Activated CD4-positive, alpha-beta T cell treated with anti-CD3 and anti-CD28 coated beads for 36 hours (primary cell): ENCODE results near the gene DUXA. TPM values are rescaled to one million over a fixed set of nuclear protein-coding genes. Genes with fewer than 3 reads are reported as not detected.
"Not testable (repeated sequence)": the region's sequence is repeated elsewhere in the genome, so short reads cannot be mapped to it uniquely, and the experiment has no call there.

Source experiments
- ATAC-seq: fragments of 200-7000 bp; cut with Tn5 transposase; one replicate; pipeline ENCODE4 v1.10.0; 2021; ENCODE audit warnings: mild to moderate bottlenecking, moderate library complexity
- CTCF ChIA-PET: fragments of 350-600 bp; sonication (Branson Sonifier 250); formaldehyde crosslinking; loops from one replicate; lab custom pipeline; 2021; ENCODE audit warnings: antibody characterized with exemption; lab: Charles Lee
- POLR2A ChIA-PET: fragments of 350-600 bp; sonication (Branson Sonifier 250); formaldehyde crosslinking; loops from one replicate; lab custom pipeline; 2021; ENCODE audit warnings: antibody characterized with exemption, inconsistent platforms; lab: Charles Lee
- DNase-seq: peaks from one replicate; pipeline ENCODE4 v3.0.0-alpha.2; 2020
- H3K27ac Mint-ChIP-seq: one replicate; pipeline ENCODE4 v1.8.0; 2021; ENCODE audit warnings: mixed read lengths
- H3K27me3 Mint-ChIP-seq: one replicate; pipeline ENCODE4 v1.8.0; 2021; ENCODE audit warnings: mixed read lengths
- H3K36me3 Mint-ChIP-seq: one replicate; pipeline ENCODE4 v1.8.0; 2021; ENCODE audit warnings: low read depth, mixed read lengths
- H3K4me1 Mint-ChIP-seq: one replicate; pipeline ENCODE4 v1.8.0; 2021; ENCODE audit warnings: mixed read lengths
- H3K4me3 Mint-ChIP-seq: one replicate; pipeline ENCODE4 v1.8.0; 2021; ENCODE audit warnings: mild to moderate bottlenecking, moderate library complexity, mixed read lengths
- H3K9me3 Mint-ChIP-seq: one replicate; pipeline ENCODE4 v1.8.0; 2021; ENCODE audit warnings: low read depth, mixed read lengths
- intact Hi-C, 2 experiments: fragments of 100-400 bp; cut with DNase I in 1 of 2; cut with micrococcal nuclease in 1 of 2; formaldehyde crosslinking; loops; one replicate each; pipeline versions ENCODE4 v1.14.2 to v1.15.1; 2022 to 2024; cut with DNase I, micrococcal nuclease
- total RNA-seq, 2 experiments: library from RNA; stranded (reverse); gene quantifications; one replicate each; pipeline ENCODE4 v1.2.3, GENCODE V29; 2021

DUXA gene
- total RNA-seq, 2 experiments from 2014 or later: not detected

- DNase-seq: no peak
- ATAC-seq: no peak
- CTCF ChIA-PET: interaction anchor here (0.6 kb wide), 1 partner anchor 275 kb away, joined by 3 read pairs; no protein-coding TSS in a partner anchor
- POLR2A ChIA-PET: no interaction called here
- Mint-ChIP-seq H3K9me3 (peaks cover 18% of the 10 kb centered on the region), H3K27me3 (peaks cover 2% of the 10 kb centered on the region), H3K4me1 (no peaks in the 10 kb centered on the region), H3K36me3 (peaks cover 6% of the 10 kb centered on the region), H3K4me3 (no peak overlapping the region), H3K27ac (no peak overlapping the region)
- intact Hi-C loops: no loop called here
Measured at GRCh38 chr19:57161985-57162539, 5.2 kb downstream of the DUXA start.

GRCh38 chr19:57152921-57153320, 14.4 kb downstream of the DUXA start:
- ATAC-seq (no peak), DNase-seq (no peak)
- Mint-ChIP-seq H3K27ac (no peak overlapping the region), H3K4me1 (no peaks in the 10 kb centered on the region), H3K36me3 (peaks cover 1% of the 10 kb centered on the region), H3K4me3 (no peak overlapping the region), H3K9me3 (peaks cover 25% of the 10 kb centered on the region), H3K27me3 (peaks cover 2% of the 10 kb centered on the region)
- POLR2A ChIA-PET: no interaction called here
- intact Hi-C loops: no loop called here
- CTCF ChIA-PET: no interaction called here

GRCh38 chr19:57141699-57142098, 25.6 kb downstream of the DUXA start:
- no peak for DNase-seq
- peaks cover 22% of the 10 kb centered on the region for H3K9me3 Mint-ChIP-seq
- no peak overlapping the region for H3K4me3 Mint-ChIP-seq
- ChIA-PET CTCF (interaction anchor here (0.6 kb wide), 1 partner anchor 969 kb away, joined by 3 read pairs; no protein-coding TSS in a partner anchor), POLR2A (no interaction called here)
- intact Hi-C loops: no loop called here
- H3K27me3 Mint-ChIP-seq: no peaks in the 10 kb centered on the region
- no peak for ATAC-seq
- H3K36me3 Mint-ChIP-seq: peaks cover 9% of the 10 kb centered on the region
- H3K27ac Mint-ChIP-seq: no peak overlapping the region
- no peaks in the 10 kb centered on the region for H3K4me1 Mint-ChIP-seq

GRCh38 chr19:57135797-57136196, 31.5 kb downstream of the DUXA start:
- Mint-ChIP-seq H3K9me3 (peaks cover 27% of the 10 kb centered on the region), H3K27ac (no peak overlapping the region), H3K4me3 (no peak overlapping the region), H3K27me3 (no peaks in the 10 kb centered on the region), H3K36me3 (peaks cover 6% of the 10 kb centered on the region), H3K4me1 (no peaks in the 10 kb centered on the region)
- POLR2A ChIA-PET: no interaction called here
- DNase-seq: no peak
- CTCF ChIA-PET: interaction anchor here (0.7 kb wide), 1 partner anchor 549 kb away, joined by 3 read pairs; no protein-coding TSS in a partner anchor
- intact Hi-C loops: no loop called here
- ATAC-seq: no peak

GRCh38 chr19:57127403-57127802, 39.9 kb downstream of the DUXA start:
- CTCF ChIA-PET, H3K36me3 Mint-ChIP-seq, intact Hi-C loops, POLR2A ChIA-PET, H3K4me1 Mint-ChIP-seq, H3K27ac Mint-ChIP-seq, ATAC-seq, DNase-seq, H3K27me3 Mint-ChIP-seq, H3K4me3 Mint-ChIP-seq: not testable (repeated sequence)
- H3K9me3 Mint-ChIP-seq: peaks cover 19% of the 10 kb centered on the region

- Mint-ChIP-seq H3K27ac (no peak overlapping the region), H3K4me1 (no peaks in the 10 kb centered on the region), H3K4me3 (no peak overlapping the region), H3K36me3 (peaks cover 2% of the 10 kb centered on the region), H3K27me3 (peaks cover 4% of the 10 kb centered on the region), H3K9me3 (peaks cover 10% of the 10 kb centered on the region)
- intact Hi-C loops: no loop called here
- DNase-seq (no peak), ATAC-seq (no peak)
- ChIA-PET CTCF (no interaction called here), POLR2A (no interaction called here)
Measured at GRCh38 chr19:57123882-57124281, 43.4 kb downstream of the DUXA start.

- DNase-seq: no peak
- Mint-ChIP-seq H3K27ac (no peak overlapping the region), H3K27me3 (peaks cover 2% of the 10 kb centered on the region), H3K9me3 (peaks cover 30% of the 10 kb centered on the region), H3K4me1 (no peaks in the 10 kb centered on the region), H3K4me3 (no peak overlapping the region), H3K36me3 (peaks cover 5% of the 10 kb centered on the region)
- ChIA-PET POLR2A (no interaction called here), CTCF (no interaction called here)
- intact Hi-C loops: no loop called here
- ATAC-seq: no peak
Measured at GRCh38 chr19:57118848-57119247, 48.4 kb downstream of the DUXA start.

- H3K27me3 Mint-ChIP-seq, CTCF ChIA-PET, POLR2A ChIA-PET, H3K36me3 Mint-ChIP-seq, H3K4me1 Mint-ChIP-seq, DNase-seq, H3K27ac Mint-ChIP-seq, intact Hi-C loops, ATAC-seq, H3K4me3 Mint-ChIP-seq: not testable (repeated sequence)
- H3K9me3 Mint-ChIP-seq: peaks cover 44% of the 10 kb centered on the region
Measured at GRCh38 chr19:57113501-57113900, 53.8 kb downstream of the DUXA start.

GRCh38 chr19:57111329-57111644, 56.0 kb downstream of the DUXA start:
- ChIA-PET POLR2A (no interaction called here), CTCF (interaction anchor here (0.7 kb wide), 1 partner anchor 628 kb away, joined by 3 read pairs; no protein-coding TSS in a partner anchor)
- intact Hi-C loops: no loop called here
- H3K4me1 Mint-ChIP-seq: no peaks in the 10 kb centered on the region
- no peak for DNase-seq
- no peak overlapping the region for H3K4me3 Mint-ChIP-seq
- no peak overlapping the region for H3K27ac Mint-ChIP-seq
- no peaks in the 10 kb centered on the region for H3K27me3 Mint-ChIP-seq
- peaks cover 8% of the 10 kb centered on the region for H3K36me3 Mint-ChIP-seq
- no peak for ATAC-seq
- peaks cover 38% of the 10 kb centered on the region for H3K9me3 Mint-ChIP-seq

GRCh38 chr19:57110592-57111328, 56.5 kb downstream of the DUXA start:
- CTCF ChIA-PET: interaction anchor here (0.6 to 0.7 kb wide), 2 partner anchors 627 to 1032 kb away, joined by 3 read pairs; no protein-coding TSS in a partner anchor

GRCh38 chr19:57106722-57107235, 60.5 kb downstream of the DUXA start:
- DNase-seq: no peak
- POLR2A ChIA-PET: no interaction called here
- H3K27ac Mint-ChIP-seq: no peak overlapping the region
- intact Hi-C loops: loop anchor here in 1 of 2 experiments (10.0 kb wide), 1 partner anchor 618 kb away; the partner anchor contains the start of gene ZNF671
- peaks cover 3% of the 10 kb centered on the region for H3K36me3 Mint-ChIP-seq
- H3K27me3 Mint-ChIP-seq: peaks cover 5% of the 10 kb centered on the region
- H3K4me1 Mint-ChIP-seq: peaks cover 8% of the 10 kb centered on the region
- H3K4me3 Mint-ChIP-seq: no peak overlapping the region
- H3K9me3 Mint-ChIP-seq: peaks cover 17% of the 10 kb centered on the region
- no peak for ATAC-seq
- CTCF ChIA-PET: no interaction called here

More at GRCh38 chr19:57110592-57111328, 56.5 kb downstream of the DUXA start:
- Mint-ChIP-seq H3K36me3 (peaks cover 8% of the 10 kb centered on the region), H3K27ac (no peak overlapping the region), H3K4me1 (no peaks in the 10 kb centered on the region), H3K4me3 (no peak overlapping the region), H3K27me3 (no peaks in the 10 kb centered on the region), H3K9me3 (peaks cover 35% of the 10 kb centered on the region)
- POLR2A ChIA-PET: interaction anchor here (0.6 kb wide), 1 partner anchor 334 kb away, joined by 3 read pairs; no protein-coding TSS in a partner anchor
- no peak for ATAC-seq
- DNase-seq: no peak
- intact Hi-C loops: no loop called here
